GM19452 (cell line): ENCODE data around the gene DCUN1D3.

ENCODE experiments used
- ATAC-seq: cut with Tn5 transposase; IDR thresholded peaks from one replicate; pipeline ENCODE4 v1.9.1; 2021; ENCODE audit not compliant: unreplicated experiment

DCUN1D3 gene

DNA sequence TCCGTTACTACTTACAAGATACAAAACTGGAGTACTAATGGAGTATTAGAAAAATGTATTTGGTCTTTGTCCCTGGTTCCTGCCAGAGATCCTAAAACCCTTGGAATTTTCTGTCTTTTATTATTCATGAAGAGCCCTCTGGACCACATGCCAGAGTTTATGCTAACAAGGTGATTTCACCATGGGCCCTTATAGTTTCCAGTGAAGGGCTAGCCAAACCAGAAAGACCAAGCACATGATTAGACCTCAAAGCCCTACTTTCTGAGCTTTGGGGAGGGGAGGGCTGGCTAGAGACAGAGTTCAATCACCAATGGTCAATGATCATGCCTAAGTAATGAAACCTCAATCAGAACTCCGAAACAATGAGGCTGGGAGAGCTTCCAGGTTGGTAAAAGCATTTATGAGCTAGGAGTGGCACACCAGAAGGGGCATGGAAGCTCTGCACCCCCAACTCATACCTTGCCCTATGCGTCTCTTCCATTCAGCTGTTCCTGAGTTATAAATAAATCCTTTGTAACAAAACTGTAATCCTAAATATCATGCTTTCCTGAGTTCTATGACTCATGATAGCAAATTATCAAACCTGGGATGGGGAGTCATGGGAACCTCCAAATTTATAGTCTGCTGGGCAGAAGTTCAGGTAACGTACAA is 10.4 kb downstream of the DCUN1D3 start:
- no peak for ATAC-seq

DNA sequence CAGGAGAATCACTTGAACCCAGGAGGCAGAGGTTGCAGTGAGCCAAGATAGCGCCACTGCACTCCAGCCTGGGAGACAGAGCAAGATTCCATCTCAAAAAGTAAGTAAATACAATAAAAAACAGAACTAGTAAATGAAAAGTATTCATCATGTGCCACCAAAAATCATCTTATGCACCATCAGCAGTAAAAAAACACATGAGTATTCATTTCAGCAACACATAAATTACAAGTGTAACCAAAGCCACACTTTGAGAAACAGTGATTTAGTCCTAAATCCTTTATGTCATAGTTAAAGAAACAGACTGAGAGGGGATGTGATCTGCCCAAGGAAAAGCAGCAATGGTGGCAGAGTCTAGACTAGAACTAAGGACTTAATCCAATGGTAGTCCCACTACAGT is 13.0 kb downstream of the DCUN1D3 start:
- no peak for ATAC-seq

DNA sequence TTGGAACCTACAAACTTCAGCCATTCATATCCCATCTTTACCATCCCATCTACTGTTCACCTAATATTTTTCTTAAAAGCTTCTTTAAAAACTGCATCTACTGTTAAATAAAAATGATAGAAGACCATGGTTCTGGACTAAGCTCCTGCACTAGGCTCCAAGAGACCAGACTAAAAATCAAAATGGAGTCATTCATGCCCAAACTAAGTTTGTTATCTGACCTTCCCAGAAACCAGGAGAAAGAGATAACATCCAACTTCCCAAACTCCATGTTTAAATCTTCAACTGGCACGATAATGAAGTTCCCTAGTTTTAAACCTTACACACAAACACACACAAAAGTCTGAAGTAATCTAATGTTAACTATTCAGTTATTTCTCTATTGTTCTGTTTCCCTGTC is 13.8 kb downstream of the DCUN1D3 start:
- ATAC-seq: no peak

- no peak for ATAC-seq
Observed at GRCh38 chr16:20884240-20884556, 16.0 kb downstream of the DCUN1D3 start.

GRCh38 chr16:20883554-20884239 is 16.5 kb downstream of the DCUN1D3 start:
- no peak for ATAC-seq

- ATAC-seq: no peak
Observed at GRCh38 chr16:20881503-20881878, 18.7 kb downstream of the DCUN1D3 start.

GRCh38 chr16:20880867-20881502 is 19.2 kb downstream of the DCUN1D3 start:
- no peak for ATAC-seq

GRCh38 chr16:20879175-20880040 is 20.8 kb downstream of the DCUN1D3 start:
- peak; percentile 34 for ATAC-seq

DNA sequence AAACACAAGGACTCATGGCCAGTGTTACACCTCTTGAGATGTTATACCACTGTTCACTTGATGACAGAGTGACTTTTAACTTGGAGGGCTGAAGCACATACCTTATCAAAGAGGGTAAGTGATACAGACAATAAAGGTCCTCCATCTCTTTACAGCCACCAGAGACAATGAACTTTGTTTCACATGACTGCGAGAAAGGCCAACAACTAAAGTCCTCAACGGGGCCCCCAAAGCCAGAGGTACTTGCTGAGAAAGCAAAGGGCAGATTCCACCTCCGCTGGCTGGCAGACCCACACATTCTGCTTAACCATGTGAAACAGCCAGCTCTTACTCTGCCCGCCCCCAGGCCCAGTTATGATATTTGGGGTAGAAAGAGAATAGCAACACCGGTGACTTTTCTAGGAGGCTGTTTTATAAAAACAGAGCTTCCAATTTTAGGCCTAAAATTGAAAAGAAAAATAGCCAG is 21.4 kb downstream of the DCUN1D3 start:
- peak; percentile 3 for ATAC-seq

- ATAC-seq: no peak
Observed at GRCh38 chr16:20875355-20875650, 24.9 kb downstream of the DCUN1D3 start.

GRCh38 chr16:20874088-20874581 is 26.0 kb downstream of the DCUN1D3 start:
- ATAC-seq: no peak

DNA sequence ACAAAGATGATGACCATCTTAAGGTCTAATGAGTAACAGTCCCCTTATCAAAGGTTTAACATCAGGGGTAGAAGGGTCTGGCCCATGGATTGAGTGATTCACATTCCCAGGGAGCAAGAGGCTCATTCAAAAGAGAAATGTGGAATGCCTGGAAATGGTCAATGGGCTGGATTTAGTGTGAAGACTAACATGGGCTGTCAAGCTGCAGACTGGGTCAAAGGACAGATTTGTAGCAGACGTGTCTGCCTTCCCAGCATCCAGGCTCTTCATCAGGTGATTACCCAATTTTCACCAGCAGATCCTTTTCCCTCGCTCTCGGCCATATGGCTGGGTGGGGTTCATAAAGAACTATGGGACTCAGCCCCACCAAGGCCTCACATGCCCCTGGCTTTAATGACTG is 26.8 kb downstream of the DCUN1D3 start:
- no peak for ATAC-seq

- ATAC-seq: no peak
Observed at GRCh38 chr16:20871941-20872815, 28.0 kb downstream of the DCUN1D3 start.

DNA sequence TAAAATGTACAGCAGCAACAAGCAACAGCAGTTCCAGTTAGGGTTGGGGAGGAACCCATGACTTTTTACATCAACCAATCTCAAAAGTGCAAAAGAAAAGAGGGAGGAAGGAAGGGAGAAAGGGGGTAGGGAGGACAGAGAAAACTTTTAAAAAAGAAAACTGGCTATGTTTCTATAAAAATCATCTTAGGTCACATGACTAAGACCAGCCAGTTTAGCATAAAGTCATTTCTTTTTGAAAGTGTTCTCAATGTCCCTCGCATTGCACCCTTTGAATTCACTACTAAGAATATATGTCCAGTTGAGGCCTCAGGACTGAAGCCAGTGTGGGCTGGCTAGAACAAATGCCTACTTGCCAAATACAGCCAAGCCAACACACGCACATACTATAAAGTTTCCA is 28.9 kb downstream of the DCUN1D3 start:
- ATAC-seq: no peak

GRCh38 chr16:20870122-20870820 is 29.9 kb downstream of the DCUN1D3 start:
- ATAC-seq: no peak

GRCh38 chr16:20868890-20869289 is 31.3 kb downstream of the DCUN1D3 start:
- no peak for ATAC-seq

- no peak for ATAC-seq
Observed at GRCh38 chr16:20867585-20867984, 32.6 kb downstream of the DCUN1D3 start.

DNA sequence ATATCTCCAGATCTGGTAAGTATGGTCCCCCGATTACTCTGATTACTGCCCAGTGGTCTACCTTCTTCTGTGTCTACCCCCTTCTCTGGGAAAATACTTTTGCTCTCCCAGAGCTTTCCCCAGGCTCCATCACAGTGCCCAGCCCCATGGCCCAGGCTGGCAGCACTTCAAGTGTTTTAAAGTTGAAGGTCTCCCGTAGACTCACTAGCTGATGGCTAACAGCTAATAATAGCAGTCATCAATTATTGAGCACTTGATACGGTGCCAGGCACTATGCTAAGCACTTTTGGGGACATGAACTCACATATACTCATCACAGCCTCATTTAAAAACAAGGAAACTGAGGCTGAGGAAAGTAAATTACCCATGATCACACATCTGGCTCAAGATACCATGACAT is 33.4 kb downstream of the DCUN1D3 start:
- ATAC-seq: no peak

DNA sequence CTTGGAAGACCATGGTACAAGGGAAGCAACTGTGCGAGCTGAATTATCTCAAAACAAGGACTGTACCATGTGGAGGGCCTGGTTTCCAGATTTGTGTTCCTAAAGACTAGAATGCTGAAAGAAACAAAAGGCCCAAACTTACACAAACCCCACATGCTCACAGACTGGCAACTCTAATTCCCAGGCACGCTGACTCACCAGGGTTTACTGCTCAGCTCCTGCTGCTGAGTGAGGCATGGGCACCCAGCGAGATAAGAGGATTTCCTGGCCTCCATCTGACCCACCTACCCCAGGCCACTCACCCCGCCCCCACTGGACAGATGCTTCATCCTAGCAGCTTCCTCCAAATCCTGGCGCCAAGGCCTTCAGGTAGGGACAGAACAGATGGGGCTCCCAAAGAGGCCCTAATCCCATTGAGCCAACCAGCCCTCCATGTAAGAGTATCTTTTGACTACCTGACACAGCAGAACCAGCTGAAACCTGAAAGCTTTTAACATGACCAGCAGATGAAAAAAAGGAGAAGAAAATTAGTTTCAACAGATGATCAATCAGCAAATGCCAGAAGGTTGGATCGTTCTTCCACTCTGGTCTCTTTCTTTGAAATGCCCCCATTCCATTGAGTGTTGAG is 33.9 kb downstream of the DCUN1D3 start:
- peak; percentile 25 for ATAC-seq
